GM21723 (cell line): ENCODE data around the gene KLC3.

Experiments
- ATAC-seq: cut with Tn5 transposase; IDR thresholded peaks from one replicate; pipeline ENCODE4 v1.9.1; 2021; ENCODE audit warnings: mild to moderate bottlenecking, moderate library complexity; ENCODE audit not compliant: unreplicated experiment

Gene KLC3

GRCh38 chr19:45370410-45371204 is 30.1 kb downstream of the KLC3 start, which contains the start of gene ERCC2:
TSS of gene ERCC2 (minus strand) at chr19:45370573. CDS start at chr19:45370540, 33 bp downstream.
- peak; percentile 93 for ATAC-seq

- no peak for ATAC-seq
Measured at GRCh38 chr19:45376045-45376724, 35.6 kb downstream of the KLC3 start.

GRCh38 chr19:45380107-45380506 is 39.6 kb downstream of the KLC3 start:
- ATAC-seq, result no peak

GRCh38 chr19:45382426-45382825 is 41.9 kb downstream of the KLC3 start:
- no peak for ATAC-seq

- ATAC-seq, result no peak
Measured at GRCh38 chr19:45385392-45386221, 45.1 kb downstream of the KLC3 start.

- no peak for ATAC-seq
Measured at GRCh38 chr19:45391346-45391745, 50.8 kb downstream of the KLC3 start.

GRCh38 chr19:45391871-45392665 is 51.5 kb downstream of the KLC3 start:
- no peak for ATAC-seq

- no peak for ATAC-seq
Measured at GRCh38 chr19:45395821-45396617, 55.5 kb downstream of the KLC3 start.

- ATAC-seq, result no peak
Measured at GRCh38 chr19:45400192-45400591, 59.6 kb downstream of the KLC3 start.
